LoVo (cell line): ENCODE data around the gene SEH1L.
"Not testable (repeated sequence)": the region's sequence is repeated elsewhere in the genome, so short reads cannot be mapped to it uniquely, and the experiment has no call there.

Experiments used
- DNase-seq: peaks from one replicate; pipeline ENCODE4 v3.0.0-alpha.2; 2016; ENCODE audit warnings: low spot score

The SEH1L gene

DNA sequence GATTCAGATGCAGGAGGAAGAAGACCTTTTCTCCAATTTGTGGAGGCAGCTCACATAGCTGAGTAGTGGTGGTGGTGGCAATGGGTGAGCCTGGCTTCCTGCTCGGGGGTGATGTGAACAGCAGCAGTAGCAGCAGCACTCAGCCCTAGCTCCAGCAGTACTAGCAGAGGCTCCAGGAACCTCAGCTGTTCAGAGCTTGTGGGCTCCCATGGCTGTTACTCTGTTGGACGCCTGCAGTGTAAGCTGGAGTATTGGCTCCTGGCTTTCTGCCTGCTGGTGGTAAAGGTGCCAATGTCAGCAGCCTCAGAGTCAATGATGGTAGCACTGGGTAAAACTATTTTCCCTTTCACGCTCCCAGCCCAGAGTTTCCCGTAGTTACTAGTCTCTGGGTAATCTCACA lies 3.1 kb upstream of the SEH1L start:
- no peak for DNase-seq

DNA sequence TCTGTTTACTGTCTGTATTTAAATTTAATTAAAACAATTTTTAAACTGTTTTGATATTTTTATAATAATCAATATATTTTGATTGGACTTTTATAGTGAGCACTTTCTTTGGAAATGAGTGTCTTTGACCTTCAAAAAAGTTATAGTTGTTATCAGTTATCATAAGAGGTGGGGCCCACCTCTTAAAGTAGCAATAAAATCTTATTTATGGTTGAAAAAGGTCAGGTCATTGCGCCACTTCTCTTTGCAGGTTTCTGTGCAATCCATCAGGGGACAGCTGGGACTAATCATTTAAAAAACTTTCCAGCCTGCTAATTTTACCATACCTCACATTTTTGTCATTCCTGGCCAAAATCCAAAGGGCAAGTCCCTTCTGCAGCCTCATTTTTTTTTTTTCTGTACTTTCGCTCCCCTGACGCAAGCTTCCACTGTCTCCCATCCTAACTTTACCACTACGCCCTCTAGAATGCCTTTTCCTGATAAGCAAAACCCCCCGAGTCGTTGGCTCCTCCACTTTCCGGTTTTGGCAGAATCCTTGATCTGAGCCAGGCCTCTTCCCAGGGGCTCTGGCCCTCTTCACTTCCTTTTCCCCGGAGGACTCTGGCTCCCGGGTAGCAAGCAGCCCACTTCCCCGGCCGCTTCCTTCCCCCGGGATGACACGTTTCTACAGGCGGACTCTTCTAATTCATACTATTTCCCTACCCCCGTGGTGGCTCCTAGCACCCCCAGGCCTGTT lies 1.1 kb upstream of the SEH1L start:
- DNase-seq, result peak; percentile 57

DNA sequence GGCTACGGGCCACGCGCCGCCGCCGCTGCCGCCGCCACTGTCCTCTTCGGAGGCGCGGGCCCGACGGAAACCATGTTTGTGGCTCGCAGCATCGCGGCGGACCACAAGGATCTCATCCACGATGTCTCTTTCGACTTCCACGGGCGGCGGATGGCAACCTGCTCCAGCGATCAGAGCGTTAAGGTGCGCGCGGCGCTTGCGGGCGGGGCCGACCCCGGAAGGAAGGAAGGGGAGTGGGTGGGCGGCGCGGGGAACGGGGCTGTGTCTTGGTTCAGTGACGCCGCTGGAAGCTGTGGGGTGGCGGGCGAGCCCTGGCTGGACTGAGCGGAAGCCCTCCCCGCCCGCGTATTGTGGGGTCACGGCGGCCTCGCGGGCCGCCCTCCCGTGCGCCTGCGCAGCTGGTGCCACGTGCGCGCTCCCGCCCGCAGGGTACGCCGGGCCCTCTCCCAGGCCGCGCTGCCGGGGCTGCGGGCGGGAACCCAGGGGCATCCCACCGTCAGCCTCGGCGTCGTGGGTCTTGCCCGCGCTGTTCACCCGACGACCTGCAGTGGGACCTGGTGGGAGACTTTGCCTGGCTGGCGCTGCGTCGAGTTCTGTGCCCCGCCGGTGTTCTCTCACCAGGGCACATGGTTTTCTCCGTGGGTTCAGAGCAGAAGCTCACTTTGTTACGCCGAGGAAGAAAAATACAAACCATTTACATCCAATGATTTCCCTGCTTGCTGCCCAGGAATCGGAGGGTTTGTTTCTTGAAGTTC lies 416 bp downstream of the SEH1L start:
- DNase-seq, result peak; percentile 89

DNA sequence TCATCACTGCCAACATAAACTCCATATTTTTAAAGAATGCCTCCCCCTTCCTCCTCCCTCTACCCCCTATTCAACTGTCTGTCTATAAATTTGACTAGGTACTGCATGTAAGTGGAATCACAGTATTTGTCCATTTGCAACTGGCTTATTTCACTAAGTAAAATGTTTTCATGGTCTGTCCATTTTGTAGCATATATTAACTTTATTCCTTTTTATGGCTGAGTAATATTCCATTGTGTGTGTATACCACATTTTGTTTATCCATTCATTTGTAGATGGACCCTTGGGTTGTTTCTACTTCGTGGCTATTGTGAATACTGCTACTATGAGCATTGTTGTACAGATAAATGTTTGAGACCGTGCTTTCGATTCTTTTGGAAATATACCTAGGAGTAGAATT lies 10.7 kb downstream of the SEH1L start:
- no peak for DNase-seq

DNA sequence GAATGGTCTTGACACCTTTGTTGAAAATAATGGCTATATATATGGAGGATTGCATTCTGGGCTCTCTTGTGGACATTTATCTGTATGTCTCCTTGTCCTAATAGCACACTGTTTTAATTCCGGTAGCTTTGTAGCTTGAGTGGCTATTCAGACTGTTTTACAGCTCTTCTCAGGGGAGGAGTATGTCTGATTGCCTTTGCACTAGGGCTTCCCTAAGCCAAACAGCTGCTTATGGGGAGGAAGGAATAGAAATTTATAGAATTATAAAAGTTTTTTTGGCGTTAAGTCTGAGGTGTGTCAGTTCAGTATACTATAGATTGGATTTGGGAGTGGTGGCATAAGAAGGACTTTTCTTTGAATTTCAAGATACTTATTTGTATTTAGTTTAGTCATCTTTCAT lies 12.6 kb downstream of the SEH1L start:
- DNase-seq, result no peak

DNA sequence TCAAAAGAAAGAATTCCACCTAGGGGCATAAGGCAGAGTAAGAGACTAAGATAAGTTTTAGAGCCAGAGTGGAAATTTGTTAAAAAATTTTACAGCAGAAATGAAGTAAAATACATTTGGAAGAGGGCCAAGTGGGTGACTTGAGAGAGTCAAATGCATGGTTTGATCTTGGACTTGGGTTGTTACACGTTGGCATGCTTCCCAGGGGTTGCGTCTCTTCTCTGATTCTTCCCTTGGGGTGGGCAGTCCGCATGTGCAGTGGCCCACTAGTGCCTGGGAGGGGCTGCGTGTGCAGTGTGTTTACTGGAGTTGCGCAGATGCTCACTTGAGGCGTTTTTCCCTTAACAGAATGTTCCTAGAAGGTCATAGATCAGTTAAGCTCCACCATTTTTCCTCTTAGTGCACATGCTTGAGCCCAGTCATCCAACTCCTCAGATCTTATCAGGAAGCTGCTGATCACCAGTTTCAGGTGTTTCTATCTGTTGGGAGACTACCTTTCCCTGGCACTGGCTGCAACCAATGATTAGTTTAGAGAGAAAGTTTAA lies 13.1 kb downstream of the SEH1L start:
- DNase-seq, result no peak

DNA sequence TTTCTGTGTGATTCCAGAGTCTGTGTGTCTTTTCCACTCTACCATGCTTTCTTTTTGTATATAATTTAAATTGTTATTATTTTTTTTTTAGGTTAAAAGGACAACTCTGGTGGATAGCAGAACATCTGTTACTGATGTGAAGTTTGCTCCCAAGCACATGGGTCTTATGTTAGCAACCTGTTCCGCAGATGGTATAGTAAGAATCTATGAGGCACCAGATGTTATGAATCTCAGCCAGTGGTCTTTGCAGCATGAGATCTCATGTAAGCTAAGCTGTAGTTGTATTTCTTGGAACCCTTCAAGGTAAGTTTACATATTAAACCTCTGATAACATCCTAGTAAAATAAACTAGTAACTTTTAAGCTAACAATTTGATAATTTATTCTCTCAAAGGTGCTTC lies 15.3 kb downstream of the SEH1L start:
- DNase-seq, result no peak

DNA sequence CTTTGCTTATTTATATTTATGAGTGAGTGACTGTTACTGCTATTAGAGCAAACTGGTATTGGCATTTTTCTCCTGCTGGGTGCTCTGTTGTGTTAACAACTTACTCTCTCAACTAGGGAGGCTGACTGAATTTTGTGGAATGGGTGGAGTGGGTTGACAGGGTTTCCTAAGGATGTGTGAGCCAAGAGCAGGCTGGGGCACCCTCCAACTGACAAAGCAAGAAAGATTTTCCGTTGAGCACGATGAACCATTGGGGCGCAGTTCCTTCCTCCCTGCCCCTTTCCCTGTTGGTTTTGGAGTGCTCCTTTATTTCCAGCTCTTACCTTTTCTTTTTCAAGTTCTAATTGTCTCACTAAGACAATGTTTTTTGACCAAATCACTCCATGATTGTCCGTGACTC lies 20.3 kb downstream of the SEH1L start:
- no peak for DNase-seq

DNA sequence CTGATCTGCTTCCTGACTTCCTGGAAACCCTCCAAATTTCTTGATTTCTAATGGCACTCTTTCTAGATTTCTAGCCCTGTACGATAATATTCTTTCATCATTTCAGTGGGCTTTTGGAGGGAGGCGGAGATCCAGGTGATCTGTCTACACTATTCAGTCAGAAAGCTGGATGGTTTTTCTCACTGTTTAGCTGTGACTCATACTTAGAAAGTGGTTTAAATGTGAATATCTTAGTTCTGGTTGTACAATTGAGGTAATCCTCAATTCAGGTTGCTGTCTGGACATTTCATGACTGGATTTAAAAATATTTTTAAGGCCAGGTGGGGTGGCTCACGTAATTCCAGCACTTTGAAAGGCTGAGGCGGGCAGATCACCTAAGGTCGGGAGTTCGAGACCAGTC lies 20.8 kb downstream of the SEH1L start:
- no peak for DNase-seq

DNA sequence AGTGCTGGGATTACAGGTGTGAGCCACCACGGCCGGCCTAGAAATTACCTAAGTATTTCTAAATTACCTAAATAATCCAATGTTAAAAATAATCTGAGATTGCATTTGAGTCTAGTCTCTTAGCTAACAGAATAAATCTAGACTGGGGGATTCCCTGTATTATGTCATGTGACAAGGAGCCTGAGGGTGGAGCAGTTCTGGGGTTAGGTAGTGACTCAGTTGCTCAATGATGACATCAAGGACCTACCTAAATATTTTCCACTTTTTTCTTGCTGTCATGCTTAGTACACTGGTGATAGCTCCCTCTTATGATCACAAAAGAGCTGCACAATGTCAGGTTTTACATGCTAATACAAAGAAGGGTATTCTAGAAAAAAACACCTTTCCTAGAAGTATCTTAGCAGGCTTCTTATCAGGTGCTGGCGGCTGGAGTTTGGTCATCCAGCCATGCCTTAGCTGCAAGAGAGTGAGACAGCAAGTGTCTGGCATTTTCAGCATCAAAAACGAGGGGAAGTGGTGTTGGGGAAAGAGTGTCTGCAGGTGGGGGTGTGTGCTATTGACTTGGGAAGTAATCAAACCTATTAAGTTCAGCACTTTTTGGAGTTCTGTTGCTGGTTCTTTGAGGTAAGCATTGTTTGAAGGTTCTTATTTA lies 25.9 kb downstream of the SEH1L start:
- no peak for DNase-seq

DNA sequence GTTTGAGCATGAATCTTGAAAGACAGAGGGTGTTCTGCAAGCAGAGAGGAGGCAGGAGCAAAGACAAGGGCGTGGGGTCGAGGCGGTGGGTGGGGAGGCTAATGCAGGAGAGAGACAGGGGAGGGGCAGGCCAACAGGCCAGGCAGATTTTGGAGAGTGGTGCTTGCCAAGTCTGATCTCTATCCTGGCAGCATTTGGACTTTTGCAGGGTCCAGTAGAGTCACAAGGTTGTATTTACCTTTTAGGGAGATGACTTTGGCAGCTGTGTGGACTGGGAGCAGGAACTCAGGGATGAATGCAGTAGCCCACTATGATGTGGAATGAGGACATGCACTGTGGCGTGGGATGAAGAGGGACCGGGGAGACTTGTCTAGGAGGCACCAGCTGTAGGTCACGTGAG lies 27.7 kb downstream of the SEH1L start:
- no peak for DNase-seq

DNA sequence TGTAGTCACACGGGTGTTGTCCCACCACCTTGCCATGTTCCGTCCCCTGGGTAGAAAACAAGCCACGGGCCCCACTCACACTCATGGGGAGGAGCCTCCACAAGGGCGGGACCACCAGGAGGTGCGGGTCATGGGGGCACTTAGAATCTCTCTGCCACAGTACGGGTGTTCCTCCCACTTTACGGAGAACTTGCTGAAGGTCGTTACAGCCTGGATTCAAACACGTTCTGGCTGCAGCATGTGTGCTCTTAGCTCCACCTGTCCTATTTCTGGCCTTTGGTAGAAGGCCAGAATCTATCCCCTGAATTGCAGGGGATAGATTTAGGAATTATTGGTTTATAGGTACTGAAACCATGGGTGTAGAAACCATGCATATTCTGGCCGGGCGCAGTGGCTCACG lies 28.5 kb downstream of the SEH1L start:
- no peak for DNase-seq

DNA sequence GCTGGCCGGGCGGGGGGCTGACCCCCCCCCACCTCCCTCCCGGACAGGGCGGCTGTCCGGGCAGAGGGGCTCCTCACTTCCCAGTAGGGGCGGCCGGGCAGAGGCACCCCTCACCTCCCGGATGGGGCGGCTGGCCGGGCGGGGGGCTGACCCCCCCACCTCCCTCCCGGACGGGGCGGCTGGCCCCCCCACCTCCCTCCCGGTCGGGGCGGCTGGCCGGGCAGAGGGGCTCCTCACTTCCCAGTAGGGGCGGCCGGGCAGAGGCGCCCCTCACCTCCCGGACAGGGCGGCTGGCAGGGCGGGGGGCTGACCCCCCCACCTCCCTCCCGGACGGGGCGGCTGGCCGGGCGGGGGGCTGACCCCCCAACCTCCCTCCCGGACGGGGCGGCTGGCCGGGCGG lies 32.3 kb downstream of the SEH1L start:
- DNase-seq, result not testable (repeated sequence)

DNA sequence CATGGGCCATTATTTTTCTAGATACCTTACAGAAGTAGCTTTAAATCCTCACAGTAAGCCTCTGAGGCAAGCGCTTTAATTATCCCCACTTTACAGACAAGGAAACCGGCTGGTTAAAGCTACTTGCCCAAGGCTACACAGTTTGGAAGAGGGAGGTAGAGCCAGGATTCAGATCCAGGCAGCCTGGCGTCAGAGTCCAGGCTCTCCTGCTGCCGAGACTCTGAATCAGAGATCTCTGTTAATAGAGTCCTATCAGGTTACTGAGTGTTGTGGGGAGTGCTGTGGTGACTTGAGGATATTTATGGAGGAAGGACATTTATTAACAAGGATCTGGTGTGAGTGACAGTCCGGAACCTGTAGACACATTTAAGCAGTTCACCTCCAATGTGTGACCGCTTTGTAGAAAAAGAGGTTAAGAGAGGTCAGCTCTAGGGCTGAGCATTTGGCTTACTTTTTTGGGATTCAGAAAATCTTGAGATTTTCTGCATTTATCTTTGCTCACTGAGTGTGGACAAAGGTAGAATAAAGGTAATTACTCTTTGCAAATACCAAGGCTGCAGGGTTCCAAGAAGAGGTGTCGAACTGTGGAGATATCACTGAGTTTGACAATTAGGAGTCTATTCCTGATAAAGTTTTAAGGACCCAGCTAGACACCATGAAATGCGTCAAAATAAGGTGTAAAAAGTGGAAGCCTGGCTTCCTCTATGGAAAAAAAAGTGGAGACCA lies 41.7 kb downstream of the SEH1L start:
- DNase-seq, result no peak

DNA sequence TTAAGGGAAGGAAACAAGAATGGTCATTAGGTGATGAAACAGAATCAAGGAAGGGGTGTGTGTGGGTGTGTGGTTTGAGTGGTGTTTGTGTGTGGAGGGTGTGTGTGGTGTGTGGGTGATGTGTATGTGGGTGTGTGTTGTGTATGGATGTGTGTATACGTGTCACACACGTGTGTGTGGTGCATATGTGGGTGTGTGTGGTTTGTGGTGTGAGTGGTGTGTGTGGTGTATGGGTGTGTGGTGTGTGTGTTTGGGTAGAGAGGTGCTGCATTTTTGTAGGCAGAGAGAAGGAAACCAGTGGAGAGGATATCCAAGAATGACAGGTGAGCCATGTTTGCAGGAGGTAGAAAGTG lies 42.3 kb downstream of the SEH1L start:
- no peak for DNase-seq

DNA sequence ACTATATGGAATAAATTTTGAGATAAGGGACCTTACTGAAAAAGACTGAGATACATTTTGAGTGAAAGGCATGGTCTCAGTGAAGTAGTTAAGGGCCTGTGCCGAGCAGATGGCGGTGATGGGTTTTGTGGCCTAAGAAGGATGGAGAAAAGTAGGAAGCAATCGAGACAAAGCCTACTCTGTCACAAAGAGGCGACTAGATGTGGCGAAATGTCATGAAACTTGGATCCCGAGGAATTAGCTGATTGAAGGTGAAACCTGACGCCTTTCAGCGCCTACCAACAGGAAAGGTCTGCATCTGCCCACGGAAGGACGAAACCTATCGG lies 42.8 kb downstream of the SEH1L start:
- no peak for DNase-seq

DNA sequence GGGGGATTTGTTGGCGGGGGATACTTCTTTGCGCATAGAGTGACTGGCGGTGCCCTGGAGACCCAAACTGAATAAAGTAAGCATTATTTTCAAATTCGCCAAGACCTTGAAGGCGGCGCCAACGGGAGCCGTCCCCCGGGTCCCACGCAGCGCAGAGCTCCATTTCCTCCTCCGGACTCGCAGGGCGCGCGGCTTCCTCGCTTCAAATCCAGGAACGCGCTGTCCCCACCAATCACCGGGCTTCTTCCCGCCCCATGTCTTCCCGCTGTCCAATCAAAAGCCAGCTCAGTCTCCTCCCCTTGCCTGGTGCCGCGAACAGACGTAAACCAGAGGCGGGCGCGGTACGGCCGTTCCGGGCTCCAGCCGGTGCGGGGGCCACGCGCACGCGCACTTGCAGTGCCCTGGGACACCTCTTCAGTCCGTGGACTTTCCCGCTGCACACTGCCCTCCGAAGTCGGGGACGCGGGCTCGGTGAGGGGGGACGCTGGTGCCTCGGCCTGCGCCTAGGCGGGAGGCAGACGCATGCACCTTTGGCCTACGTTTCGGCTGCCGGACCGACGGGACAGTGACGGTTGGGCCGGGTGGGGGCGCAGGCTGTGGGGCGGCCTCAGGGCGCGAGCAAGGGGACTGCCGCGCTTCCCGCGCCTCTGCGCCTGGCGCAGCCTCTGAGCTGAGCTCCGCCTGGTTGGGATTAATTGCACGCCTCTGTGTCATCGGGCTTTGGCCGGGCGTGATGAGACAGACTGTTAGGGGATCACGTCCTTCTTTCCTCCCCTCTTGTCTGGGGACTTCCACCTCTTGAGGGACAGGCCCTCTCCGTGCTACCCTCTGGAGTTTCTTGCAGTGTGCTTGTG lies 43.4 kb downstream of the SEH1L start, which contains the start of gene CEP192:
TSS of gene CEP192 (plus strand) at position 396 of the 854 bp plus-strand sequence. CDS start 8,063 bp downstream, outside the sequence.
- peak; percentile 99 for DNase-seq

DNA sequence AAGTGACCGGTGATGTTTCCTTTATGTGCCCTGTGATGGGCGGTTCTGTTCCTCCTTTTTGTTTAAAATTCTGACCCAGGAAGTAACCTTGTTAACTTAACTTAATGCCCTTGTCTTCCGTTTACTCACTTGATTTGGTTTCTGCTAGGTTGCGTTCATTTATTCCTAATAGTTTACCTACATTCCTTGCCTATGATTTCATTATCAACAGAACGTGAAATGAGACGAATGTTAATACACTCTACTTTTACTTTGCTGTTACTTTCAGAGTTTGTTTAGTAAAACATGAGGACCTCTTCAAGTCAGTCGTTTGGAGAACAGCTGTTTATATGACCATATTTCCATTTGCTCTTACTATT lies 44.0 kb downstream of the SEH1L start:
- no peak for DNase-seq

DNA sequence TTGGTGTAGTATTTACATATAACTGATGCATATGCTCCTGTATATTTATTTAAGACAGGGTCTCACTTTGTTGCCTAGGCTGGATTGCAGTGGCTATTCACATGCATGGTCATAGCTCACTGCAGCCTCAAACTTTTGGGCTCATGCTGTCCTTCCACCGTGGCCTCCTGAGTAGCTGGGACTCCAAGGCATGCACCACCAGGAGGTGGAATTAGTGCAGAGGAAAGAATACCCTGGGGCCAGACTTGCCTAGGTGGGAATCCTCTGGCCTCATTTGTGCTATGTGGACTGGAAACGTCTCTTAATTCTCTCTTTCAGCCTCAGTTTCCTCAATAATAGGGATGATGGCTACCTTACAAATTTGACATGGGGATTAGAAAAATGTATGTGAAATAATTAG lies 45.6 kb downstream of the SEH1L start:
- DNase-seq, result no peak

DNA sequence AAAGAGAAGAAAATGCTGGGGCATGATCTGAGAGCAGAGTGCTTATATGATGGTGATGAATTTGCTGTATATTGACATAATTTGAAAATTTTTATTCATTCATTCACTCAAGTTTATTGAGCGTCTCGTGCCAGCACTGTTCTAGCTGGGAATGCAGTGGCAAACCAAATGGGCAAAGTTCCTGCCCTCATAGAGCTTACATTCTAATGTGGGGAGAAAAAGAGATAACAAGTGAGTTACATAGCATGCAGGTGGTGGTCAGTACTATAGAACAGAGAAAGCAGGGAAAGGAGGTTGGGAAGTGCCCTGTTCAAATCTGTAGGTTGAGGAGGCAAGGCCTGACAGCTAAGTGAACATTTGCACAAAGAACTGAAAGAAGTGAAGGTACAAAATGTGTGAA lies 47.6 kb downstream of the SEH1L start:
- no peak for DNase-seq

DNA sequence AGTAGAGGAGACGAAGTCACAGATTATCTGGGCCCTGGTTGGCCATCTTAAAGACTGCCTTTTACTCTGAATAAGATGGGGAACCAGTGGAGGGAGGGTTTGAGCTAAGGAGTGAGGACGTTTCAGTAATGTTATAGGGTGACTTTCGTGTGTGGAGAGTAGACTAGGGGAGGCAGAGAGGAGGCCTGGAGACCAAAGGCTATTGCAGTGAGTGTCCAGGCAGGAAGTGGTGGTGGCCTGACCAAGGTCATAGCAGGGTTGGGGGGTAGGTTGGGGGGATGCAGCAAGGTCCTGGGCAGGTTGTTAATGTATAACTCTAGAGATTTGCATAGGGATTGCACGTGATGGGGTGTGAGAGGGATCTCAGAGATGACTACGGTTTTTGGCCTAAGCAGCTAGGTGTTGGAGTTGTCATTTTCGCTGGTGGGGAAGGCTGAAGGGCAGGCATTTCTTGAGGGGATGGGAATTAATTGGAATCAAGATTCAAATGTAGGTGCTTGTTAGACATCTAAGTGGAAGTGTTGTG lies 48.2 kb downstream of the SEH1L start:
- DNase-seq, result no peak
